SKM-1 (cell line): ENCODE data around the gene TOR4A.

Experiments
- DNase-seq: peaks from one replicate; lab custom pipeline; 2025; ENCODE audit not compliant: unreplicated experiment; lab: John Stamatoyannopoulos, UW

Gene TOR4A

DNA sequence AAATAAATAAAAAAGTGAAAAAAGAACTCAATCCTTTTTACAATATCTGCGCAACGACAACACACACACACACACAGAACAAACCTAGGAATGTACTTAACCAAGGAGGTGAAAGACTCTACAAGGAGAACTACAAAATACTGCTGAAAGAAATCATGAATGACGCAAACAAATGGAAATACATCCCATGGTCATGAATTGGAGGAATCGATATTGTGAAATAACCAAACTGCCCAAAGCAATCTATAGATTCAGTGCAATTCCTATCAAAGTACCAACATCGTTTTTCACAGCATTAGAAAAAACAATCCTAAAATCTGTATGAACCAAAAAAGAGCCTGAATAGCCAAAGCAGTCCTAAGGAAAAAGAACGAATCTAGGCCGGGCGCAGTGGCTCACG, 54.4 kb downstream of the TOR4A start:
- DNase-seq, result no peak
